ENCODE measurements around the gene TSPAN3. TPM values are rescaled to one million over a fixed set of nuclear protein-coding genes. Genes with fewer than 3 reads are reported as not detected.

TSPAN3 gene
- total RNA-seq, 1 donor from 2014 or later, result 150 TPM

GRCh38 chr15:77091097-77091496 is 20.2 kb upstream of the TSPAN3 start:
- intact Hi-C loops (cut with DNase I), result no loop called here
- ATAC-seq (no peak), DNase-seq (ENCODE audit: low spot score) (no peak)

GRCh38 chr15:77087213-77087612 is 16.3 kb upstream of the TSPAN3 start:
- no peak for DNase-seq (ENCODE audit: low spot score)
- intact Hi-C loops (cut with DNase I), result no loop called here
- no peak for ATAC-seq

GRCh38 chr15:77085297-77085696 is 14.4 kb upstream of the TSPAN3 start:
- intact Hi-C loops (cut with DNase I), result no loop called here
- DNase-seq (ENCODE audit: low spot score) (no peak), ATAC-seq (no peak)

DNA sequence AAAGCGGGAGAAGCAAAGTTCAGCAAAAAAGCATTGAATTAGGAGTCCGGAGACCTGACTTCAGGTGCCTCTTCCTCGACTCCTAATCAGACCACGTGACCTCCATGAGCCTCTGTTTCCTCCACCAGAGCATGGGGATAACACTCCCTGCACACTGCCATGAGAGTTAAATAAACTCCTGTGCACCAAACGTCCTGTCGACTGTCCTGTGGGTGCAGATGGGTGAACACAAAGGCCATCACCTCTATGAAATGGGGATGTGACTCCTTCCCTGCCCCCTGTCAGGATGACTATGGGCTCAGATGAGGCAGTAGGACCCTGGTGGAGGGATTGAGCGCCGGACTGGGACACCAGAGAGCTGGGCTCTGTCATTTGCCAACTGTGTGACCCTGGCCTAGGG is 13.5 kb upstream of the TSPAN3 start:
- intact Hi-C loops (cut with DNase I), result no loop called here
- no peak for ATAC-seq
- DNase-seq (ENCODE audit: low spot score), result no peak

- ATAC-seq, result peak; percentile 90
- DNase-seq (ENCODE audit: low spot score), result peak; percentile 67
- intact Hi-C loops (cut with DNase I), result no loop called here
Measured at GRCh38 chr15:77083381-77084160, 12.7 kb upstream of the TSPAN3 start.

DNA sequence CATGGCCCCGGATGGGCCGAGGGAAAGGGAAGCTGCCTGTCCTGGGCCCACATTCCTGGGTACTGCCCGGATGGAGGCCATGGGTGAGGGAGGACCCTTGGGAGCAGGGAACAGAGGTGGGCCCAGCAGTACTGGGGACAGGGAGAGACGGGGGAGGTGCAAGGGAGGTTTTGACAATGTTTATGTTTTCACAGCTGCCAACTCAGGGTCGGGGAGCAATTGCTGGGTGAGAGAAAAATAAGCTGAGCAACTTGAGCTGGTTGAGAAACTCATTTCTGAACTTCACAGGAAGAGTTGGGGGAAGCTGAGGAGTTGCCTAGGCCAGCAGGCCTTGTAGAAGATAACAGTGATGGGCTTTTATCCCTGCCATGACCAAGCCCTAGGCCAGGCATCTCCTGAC is 11.1 kb upstream of the TSPAN3 start:
- intact Hi-C loops (cut with DNase I), result no loop called here
- ATAC-seq (no peak), DNase-seq (ENCODE audit: low spot score) (no peak)

DNA sequence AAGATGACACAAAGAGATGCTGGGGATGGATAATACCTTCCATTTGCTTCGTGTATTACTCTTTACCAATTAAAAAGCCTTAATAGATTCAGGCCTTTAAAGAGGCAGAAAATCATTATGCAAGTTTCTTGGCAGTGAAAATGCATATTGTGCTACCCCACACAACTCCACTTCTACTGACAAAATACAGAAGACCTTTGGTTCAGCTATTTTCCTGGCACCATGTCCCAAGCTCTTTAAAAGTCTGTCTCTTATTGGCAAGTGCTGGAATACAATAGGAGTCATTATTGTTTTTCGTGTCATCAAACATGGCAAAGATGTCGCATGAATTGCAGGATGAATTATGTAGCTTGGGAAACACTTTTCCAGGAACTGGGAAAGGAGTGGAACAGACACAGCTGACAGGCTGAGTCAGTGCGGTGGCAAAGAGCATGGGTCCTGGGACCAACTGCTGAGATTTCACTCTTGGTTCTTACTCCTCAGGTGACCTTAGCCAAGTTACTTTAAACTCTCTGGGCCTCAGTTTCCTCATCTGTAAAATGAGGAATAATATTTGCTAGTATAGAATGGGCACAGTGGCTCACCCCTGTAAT is 5.5 kb upstream of the TSPAN3 start:
- intact Hi-C loops (cut with DNase I), result no loop called here
- no peak for DNase-seq (ENCODE audit: low spot score)
- ATAC-seq, result no peak

DNA sequence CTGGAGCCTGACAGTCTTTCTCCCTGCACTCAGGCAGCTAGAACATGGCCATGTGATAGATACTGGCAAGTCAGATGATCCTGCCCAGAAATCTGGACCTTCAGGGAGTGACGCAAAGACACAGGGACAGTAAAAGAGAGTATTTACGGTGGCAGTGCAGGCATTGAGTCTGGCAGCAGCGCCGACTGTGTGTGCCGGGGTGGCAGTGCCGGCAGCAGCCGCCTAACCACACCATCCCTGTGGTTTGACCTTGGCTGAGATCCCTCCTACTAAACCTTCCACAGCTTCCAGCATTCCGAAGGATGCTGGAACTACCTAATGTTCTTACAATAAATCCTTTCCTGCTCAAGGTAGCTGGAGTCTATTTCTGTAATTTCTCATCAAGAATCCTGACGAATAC is 4.6 kb upstream of the TSPAN3 start:
- ATAC-seq (no peak), DNase-seq (ENCODE audit: low spot score) (no peak)
- intact Hi-C loops (cut with DNase I), result no loop called here

DNA sequence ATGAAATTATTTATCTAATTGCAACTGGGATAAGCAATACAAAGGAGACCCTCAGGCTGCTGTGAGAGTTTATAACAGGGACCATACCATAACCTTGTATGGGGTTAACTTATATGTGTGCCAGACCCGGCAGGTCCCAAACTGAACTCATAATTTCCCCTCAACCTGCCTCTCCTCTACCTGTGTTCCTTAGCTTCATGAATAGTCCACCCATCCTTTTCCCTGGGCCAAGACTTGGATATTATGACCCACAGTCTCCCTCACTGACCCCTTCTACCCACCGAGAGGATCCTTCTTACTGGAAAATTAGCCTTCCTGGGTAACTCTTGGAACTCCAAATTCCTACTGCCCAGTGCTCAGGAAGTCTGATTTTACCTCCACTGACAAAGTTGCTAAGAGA is 3.4 kb upstream of the TSPAN3 start:
- DNase-seq (ENCODE audit: low spot score), result no peak
- no peak for ATAC-seq
- intact Hi-C loops (cut with DNase I), result no loop called here

DNA sequence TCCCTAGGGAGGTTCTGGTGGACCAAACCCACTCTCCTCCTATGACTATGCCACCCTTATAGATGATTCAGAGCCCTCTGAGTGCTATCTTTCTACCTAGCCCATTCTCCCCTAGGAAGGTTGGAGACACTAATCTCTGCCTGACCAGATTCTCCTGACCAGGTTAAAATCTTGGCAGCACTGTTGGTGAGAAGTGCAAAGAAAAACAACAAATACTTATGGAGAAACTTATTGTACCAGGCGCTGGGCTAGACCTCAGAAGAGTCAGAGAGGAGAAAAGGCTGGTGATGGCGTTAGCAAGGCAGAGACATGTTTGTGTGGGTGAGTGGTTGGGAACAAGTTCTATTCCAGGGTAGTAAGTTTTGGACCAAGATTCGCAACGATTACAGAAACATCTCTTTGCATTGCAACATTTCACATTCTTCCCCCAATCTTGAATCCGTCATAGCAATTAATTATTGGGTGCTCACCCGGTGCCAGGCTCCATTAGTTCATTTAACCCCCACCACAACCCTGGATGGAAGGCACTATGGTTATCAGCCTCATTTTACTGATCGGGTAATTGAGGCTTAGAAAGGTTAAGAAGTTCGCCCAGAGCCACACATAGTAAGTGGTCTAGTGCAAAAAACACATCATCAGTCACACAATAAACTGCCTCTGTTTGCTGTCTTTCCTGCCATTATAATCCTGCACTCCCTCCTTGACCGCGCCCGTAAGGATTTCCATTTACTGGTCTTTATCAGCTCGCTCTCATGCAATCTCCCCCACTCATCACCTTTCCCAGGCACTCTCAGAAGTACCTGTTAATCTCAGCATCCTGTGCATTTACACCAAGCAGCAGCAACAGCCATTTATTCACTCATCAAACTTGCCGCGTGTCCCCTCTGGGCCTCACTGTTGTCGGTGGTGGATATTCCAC is 655 bp upstream of the TSPAN3 start:
- DNase-seq (ENCODE audit: low spot score), result no peak
- peak; percentile 2 for ATAC-seq
- intact Hi-C loops (cut with DNase I), result no loop called here

GRCh38 chr15:77070180-77070494 is 772 bp downstream of the TSPAN3 start:
- intact Hi-C loops (cut with DNase I), result no loop called here
- no peak for ATAC-seq
- DNase-seq (ENCODE audit: low spot score), result no peak

DNA sequence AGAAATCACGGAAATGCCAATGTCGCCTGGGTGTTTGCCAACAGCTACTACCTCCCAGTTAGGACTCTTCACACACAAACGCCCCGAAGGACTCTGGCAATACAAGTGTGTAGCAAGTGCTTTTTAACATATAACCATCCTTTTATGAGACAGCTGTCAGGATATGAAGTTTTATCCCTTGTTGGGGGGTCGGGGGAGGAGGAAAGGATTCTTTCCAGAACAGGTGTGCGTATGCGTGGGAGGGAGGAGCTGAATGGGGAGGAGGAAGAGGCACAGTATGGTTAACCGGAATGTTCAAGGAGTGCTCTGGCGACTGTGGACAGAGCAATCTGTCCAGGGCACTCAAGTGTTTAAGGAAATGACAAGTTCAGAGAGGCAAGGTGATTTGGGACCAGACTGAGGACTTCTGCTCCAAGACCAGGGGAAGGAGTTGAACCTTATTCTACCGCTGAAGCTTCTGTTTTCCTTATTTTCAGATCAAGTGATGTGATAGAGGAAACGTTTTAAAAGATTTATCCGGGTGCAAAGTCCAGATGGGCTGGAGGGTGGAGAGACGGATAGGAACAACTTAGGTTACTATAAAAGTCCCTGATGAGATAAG is 1.3 kb downstream of the TSPAN3 start:
- DNase-seq (ENCODE audit: low spot score) (no peak), ATAC-seq (peak; percentile 3)
- intact Hi-C loops (cut with DNase I), result no loop called here

DNA sequence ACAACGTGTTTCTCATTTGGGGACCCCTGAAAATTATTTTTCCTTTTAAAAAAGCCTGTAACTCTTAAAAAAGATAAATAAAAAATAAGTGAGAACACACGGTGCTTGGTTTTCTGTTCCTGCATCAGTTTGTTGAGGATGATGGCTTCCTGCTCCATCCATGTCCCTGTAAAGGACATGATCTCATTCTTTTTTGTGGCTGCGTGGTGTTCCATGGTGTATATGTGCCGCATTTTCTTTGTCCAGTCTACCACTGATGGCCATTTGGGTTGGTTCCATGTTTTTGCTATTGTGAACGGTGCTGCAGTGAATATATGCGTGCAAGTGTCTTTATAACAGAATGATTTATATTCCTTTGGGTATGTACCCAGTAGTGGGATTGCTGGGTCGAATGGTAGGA is 2.3 kb downstream of the TSPAN3 start:
- DNase-seq (ENCODE audit: low spot score) (no peak), ATAC-seq (no peak)
- intact Hi-C loops (cut with DNase I), result no loop called here

DNA sequence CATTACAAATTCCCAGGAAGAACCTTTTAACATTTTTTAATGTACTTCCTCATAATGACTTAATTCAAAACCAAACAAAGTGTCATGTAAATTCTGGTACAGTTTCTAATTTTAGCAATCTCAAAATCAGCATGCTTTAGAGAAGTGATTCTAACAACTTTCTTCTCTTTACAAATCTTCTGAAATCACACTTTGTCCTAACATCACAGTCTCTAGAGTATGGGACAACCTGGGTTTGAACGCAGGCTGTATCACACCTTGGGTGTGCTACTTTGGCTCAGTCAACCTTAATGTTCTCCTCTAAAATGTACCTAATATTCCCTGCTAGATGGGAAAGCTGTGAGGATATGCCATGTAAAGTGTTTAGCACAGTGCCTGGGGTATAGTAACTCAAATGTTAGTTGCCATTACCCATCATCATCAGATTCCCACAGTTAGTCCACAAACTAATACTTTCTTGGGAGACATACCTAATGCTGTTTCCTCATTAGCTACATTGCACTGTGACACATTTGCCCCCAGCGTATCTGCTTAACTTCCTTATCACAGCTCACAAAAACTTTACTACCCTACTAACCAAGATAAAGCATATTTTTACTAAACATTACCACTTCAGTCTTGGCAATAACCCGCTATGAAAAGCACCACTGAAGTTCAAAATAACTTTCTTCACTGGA is 3.1 kb downstream of the TSPAN3 start:
- intact Hi-C loops (cut with DNase I), result no loop called here
- DNase-seq (ENCODE audit: low spot score) (no peak), ATAC-seq (no peak)

DNA sequence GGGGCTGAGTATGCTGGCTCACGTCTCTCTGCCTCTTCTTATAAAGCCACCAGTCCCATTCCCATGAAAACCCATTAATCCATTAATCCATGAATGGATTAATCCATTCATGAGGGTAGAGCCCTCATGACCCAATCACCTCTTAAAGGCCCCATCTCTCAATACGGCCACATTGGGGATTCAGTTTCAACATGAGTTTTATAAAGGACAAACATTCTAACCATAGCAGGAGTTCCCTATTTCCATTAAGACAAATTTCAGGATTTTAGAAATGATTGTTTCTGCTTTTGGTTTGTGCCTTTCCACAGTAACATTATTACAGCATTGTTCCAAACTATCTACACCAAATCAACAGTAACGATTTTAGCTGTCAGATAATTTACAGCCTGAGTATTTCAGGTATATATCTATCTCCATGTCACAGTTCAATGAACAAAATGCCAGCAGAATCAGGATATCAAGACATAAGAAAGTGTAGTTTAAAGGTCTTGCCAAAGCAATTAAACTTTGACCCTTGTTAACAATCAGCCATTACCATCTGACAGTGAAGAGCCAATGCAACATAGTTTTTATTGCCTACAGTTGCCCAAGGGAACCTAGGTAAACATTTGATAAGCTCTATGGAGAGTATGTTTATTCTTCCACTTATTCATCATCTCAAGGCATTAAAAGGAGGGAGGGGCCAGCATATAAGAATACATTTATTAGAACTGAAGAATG is 3.8 kb downstream of the TSPAN3 start:
- intact Hi-C loops (cut with DNase I), result no loop called here
- ATAC-seq, result no peak

GRCh38 chr15:77064539-77065308 is 6.2 kb downstream of the TSPAN3 start:
- ATAC-seq (no peak), DNase-seq (ENCODE audit: low spot score) (no peak)
- intact Hi-C loops (cut with DNase I), result no loop called here

More for the DNA sequence above, 3.8 kb downstream of the TSPAN3 start:
- no peak for DNase-seq (ENCODE audit: low spot score)

DNA sequence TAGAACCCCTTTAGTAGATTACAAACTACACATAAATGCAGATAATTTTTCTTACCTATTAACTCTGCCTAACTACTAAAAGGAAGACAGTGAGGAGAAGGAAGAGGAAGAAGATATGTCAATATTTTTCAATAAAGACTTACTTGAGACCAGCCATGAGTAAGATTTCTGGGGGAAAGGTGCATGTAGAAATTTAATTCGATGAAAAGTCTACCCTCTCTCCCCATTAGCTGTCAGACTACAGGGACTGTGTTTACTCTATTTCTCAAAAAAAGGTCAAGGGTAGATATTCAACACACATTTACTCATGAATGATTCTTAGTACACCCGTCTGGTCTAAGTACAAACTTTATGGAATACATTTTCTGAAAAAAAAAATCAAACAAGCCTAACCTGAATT is 6.8 kb downstream of the TSPAN3 start:
- DNase-seq (ENCODE audit: low spot score), result no peak
- no peak for ATAC-seq
- intact Hi-C loops (cut with DNase I), result no loop called here

GRCh38 chr15:77063249-77063648 is 7.7 kb downstream of the TSPAN3 start:
- intact Hi-C loops (cut with DNase I), result no loop called here
- ATAC-seq (no peak), DNase-seq (ENCODE audit: low spot score) (no peak)
